ENCODE results near the gene NR2F2.

NR2F2 gene

DNA sequence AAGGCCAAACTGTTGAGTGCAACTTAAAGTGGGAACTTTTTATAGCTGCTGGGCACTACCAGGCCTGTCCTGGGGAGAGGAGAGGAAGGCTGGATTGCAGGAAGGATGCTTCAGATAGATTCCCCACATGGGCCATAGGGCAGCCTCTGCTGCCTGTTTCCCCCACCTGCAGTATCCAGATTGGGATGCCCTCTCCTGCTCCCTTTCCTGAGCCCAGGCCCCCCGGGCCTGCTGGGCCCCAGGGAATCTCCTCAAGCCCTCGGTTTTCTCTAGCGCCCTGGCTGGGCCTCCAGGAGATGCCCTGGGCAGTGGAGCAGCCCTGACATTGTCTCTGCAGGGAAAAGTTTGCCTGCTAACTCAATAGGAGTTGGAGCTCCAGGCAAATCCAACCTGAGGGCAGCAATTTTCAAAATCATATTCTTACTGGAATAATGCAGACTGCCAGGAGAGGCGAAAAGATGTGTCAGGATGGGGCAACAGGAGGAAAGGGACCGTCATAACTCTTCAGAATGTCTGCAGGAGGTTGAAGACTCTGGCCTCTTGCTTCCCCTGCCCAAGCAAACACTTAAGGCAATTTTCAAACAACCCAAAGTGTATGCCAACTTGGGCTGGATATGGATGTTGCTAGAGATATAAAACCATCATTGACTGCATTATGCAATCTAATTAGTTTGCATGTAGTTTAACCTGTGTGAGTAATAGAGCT is 4.4 kb downstream of the NR2F2 start:
- TF ChIP-seq, protein P1, sequence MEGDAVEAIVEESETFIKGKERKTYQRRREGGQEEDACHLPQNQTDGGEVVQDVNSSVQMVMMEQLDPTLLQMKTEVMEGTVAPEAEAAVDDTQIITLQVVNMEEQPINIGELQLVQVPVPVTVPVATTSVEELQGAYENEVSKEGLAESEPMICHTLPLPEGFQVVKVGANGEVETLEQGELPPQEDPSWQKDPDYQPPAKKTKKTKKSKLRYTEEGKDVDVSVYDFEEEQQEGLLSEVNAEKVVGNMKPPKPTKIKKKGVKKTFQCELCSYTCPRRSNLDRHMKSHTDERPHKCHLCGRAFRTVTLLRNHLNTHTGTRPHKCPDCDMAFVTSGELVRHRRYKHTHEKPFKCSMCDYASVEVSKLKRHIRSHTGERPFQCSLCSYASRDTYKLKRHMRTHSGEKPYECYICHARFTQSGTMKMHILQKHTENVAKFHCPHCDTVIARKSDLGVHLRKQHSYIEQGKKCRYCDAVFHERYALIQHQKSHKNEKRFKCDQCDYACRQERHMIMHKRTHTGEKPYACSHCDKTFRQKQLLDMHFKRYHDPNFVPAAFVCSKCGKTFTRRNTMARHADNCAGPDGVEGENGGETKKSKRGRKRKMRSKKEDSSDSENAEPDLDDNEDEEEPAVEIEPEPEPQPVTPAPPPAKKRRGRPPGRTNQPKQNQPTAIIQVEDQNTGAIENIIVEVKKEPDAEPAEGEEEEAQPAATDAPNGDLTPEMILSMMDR (IDR thresholded peaks at IDR 0.05; ENCODE audit: extremely low read depth, insufficient read depth, missing control alignments), result no peak
- in situ Hi-C loops (cut with MboI; ENCODE audit: low pct_unique_long_range_greater_than_20kb, low sequenced_read_pairs, unreplicated experiment), result no loop called here
- no peak for DNase-seq (ENCODE audit: low spot score)

DNA sequence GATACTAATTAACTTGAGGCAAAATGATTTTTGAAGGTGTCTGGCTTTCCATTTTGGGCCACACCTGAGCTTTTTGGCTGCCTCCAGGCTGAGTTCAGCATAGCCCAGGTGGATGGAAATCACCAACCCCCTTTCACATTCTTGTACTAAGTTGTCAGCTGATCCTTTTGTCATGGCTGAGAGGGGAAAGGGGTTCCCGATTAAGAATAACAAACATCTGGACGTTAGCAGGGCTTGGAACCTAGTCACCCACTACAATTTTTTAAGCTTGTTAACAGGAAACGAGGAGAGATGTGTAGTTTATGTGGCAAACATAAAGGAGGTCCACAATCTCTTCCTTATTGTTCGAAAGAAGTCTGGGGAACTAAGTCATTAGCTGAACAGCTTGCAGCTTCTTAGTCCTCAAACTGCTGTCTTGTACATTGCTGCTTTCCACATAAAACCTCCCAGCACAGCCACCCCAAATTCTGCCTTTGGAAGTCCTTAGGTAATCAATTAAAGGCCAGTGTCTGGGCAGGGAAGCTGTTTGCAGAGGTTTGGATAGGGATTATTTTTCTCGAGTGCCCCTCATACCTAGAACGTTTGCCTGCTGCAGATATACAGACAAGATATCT is 5.0 kb downstream of the NR2F2 start:
- TF ChIP-seq, protein P1 (IDR thresholded peaks at IDR 0.05; ENCODE audit: extremely low read depth, insufficient read depth, missing control alignments), result no peak
- DNase-seq (ENCODE audit: low spot score), result no peak
- in situ Hi-C loops (cut with MboI; ENCODE audit: low pct_unique_long_range_greater_than_20kb, low sequenced_read_pairs, unreplicated experiment), result no loop called here

DNA sequence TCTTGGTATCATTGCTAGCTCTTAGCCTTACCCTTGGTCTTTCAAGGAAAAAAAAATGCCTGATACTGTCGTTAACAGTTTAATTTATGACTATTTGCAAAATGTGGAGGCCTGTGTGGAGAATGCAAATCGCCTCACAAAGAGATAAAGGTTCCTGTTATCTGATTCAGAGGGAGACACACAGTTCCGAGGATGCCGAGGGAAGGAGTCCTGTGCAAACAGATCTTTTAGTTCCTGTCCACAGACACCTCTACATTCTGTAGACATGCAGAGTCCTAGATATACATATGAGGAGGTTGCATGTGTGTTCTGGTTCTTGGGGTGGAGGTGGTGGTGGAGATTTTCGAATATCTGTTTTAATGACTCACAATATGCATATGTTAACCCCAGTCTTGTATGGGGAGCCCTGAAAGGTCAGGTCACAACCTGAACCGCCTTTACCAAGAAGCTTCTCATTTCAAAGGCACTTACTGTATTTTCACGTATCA is 5.7 kb downstream of the NR2F2 start:
- TF ChIP-seq, protein P1 (IDR thresholded peaks at IDR 0.05; ENCODE audit: extremely low read depth, insufficient read depth, missing control alignments), result no peak
- no peak for DNase-seq (ENCODE audit: low spot score)
- in situ Hi-C loops (cut with MboI; ENCODE audit: low pct_unique_long_range_greater_than_20kb, low sequenced_read_pairs, unreplicated experiment), result no loop called here

DNA sequence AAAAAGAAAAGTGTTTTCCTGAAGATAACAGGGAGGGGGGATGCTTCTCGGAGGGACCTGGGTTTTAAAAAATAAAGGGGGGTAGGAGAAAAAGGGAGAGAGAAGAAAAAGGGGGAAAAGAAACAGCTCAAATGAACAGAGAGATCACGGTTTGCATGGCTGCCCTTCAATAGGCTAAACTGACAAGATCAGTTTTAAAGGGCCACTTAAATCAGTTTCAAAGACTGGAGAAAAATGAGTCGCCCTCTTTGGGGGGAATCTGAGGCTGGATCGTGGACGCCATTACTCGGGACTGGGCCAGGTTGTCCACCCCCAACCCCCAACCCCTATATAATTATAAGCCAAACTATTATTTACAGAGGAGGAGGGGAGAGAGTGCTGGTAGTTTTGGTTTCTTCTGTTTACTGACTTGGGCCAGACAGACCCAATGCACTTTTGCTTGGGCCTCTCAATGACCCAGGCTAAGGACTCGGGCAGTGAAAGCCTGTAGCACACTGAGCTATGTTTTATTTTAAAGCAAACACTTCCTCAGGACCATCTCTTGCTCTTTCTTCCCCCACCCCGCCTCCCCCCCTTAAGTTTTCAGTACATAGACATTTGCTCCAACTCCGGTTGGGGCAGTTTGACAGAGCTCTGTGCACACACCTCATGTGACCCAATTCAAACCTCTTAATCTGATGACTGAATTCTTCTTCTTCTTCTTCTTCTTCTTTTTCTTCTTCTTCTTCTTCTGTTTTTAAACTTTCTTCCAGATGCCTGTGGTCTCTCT is 6.3 kb downstream of the NR2F2 start:
- DNase-seq (ENCODE audit: low spot score), result no peak
- in situ Hi-C loops (cut with MboI; ENCODE audit: low pct_unique_long_range_greater_than_20kb, low sequenced_read_pairs, unreplicated experiment), result no loop called here
- TF ChIP-seq, protein P1 (IDR thresholded peaks at IDR 0.05; ENCODE audit: extremely low read depth, insufficient read depth, missing control alignments), result no peak

DNA sequence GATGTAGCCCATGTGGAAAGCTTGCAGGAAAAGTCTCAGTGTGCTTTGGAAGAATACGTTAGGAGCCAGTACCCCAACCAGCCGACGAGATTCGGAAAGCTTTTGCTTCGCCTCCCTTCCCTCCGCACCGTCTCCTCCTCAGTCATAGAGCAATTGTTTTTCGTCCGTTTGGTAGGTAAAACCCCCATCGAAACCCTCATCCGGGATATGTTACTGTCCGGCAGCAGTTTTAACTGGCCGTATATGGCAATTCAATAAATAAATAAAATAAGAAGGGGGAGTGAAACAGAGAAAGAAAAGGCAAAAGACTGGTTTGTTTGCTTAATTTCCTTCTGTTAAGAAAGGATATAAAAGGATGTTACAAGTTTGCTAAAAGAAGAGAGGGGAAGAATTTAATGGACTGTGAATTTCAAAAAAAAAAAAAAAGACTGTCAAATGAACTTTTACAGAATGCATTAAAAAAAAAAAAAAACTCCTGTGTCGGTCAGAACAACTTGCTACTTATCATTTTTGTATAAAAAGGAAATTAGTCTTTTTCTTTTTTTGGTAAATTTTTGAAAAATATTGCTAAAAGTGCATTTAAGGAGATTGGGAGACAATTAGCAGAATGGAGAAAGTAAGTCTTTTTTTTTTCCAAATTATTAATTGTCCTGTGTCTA is 7.0 kb downstream of the NR2F2 start:
- no peak for DNase-seq (ENCODE audit: low spot score)
- TF ChIP-seq, protein P1 (IDR thresholded peaks at IDR 0.05; ENCODE audit: extremely low read depth, insufficient read depth, missing control alignments), result no peak
- in situ Hi-C loops (cut with MboI; ENCODE audit: low pct_unique_long_range_greater_than_20kb, low sequenced_read_pairs, unreplicated experiment), result no loop called here

DNA sequence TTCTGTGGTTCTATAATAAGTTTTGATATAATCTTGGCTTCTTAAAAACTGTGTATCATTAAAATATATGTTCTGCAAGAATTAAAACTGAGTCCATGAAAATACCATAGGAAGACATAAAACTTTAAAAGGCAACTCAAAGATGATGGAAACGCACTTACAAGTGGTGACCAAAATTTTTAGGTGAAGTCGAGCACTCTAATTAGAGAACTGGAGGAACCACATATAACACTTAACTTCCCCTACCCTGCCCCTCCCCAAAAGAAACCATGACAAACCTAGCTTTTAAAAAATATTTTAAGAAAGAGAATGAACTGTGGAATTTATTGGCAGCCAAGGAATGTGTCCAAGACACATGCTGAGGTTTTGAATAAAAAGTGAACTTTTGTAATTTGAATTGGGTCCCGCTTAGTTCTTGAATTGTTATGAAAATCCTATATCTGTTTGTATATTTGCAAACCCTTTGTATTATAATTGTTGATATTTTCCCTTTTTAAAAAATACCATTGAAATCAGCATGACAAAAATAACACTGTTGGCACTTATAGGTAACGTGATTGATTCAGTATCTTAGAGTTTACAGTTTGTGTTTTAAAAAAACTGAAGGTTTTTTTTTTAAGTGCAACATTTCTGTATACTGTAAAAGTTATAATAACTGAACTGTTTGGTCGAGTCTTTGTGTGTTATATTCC is 7.7 kb downstream of the NR2F2 start:
- in situ Hi-C loops (cut with MboI; ENCODE audit: low pct_unique_long_range_greater_than_20kb, low sequenced_read_pairs, unreplicated experiment), result no loop called here
- TF ChIP-seq, protein P1 (IDR thresholded peaks at IDR 0.05; ENCODE audit: extremely low read depth, insufficient read depth, missing control alignments), result no peak
- no peak for DNase-seq (ENCODE audit: low spot score)
